Neural cell (in vitro differentiated cells): Measurements from ENCODE around the gene TBL1XR1.

Experiments
- CTCF ChIP-seq: fragments of 450-650 bp; IDR thresholded peaks from 2 replicates; pipeline ENCODE4 v1.5.1; 2014; ENCODE audit warnings: antibody characterized with exemption, mild to moderate bottlenecking, moderate library complexity; ENCODE audit not compliant: poor library complexity, severe bottlenecking
- EP300 ChIP-seq: fragments of 450-650 bp; conservative IDR thresholded peaks from 2 replicates; pipeline ENCODE4 v1.6.1; 2014; ENCODE audit warnings: antibody characterized with exemption, mild to moderate bottlenecking, moderate library complexity; ENCODE audit not compliant: poor library complexity, severe bottlenecking
- POLR2AphosphoS5 ChIP-seq: IDR thresholded peaks from 2 replicates; pipeline ENCODE4 v1.6.1; 2012
- TAF1 ChIP-seq: IDR thresholded peaks from 2 replicates; pipeline ENCODE4 v1.6.1; 2012; ENCODE audit warnings: low read depth

- no peak for TF ChIP-seq POLR2AphosphoS5
- TF ChIP-seq CTCF = no peak
- TF ChIP-seq TAF1 = no peak
- no peak for TF ChIP-seq EP300
Observed at GRCh38 chr3:177015881-177016280, 181.4 kb downstream of the TBL1XR1 start.
